ENCODE data around the gene TCEA3.
"Not testable (repeated sequence)": the region's sequence is repeated elsewhere in the genome, so short reads cannot be mapped to it uniquely, and the experiment has no call there.

Gene TCEA3

GRCh38 chr1:23387494-23387893 lies 37.1 kb downstream of the TCEA3 start:
- DNase-seq: no peak

- DNase-seq: no peak
Observed at GRCh38 chr1:23385119-23385621, 39.4 kb downstream of the TCEA3 start.

DNA sequence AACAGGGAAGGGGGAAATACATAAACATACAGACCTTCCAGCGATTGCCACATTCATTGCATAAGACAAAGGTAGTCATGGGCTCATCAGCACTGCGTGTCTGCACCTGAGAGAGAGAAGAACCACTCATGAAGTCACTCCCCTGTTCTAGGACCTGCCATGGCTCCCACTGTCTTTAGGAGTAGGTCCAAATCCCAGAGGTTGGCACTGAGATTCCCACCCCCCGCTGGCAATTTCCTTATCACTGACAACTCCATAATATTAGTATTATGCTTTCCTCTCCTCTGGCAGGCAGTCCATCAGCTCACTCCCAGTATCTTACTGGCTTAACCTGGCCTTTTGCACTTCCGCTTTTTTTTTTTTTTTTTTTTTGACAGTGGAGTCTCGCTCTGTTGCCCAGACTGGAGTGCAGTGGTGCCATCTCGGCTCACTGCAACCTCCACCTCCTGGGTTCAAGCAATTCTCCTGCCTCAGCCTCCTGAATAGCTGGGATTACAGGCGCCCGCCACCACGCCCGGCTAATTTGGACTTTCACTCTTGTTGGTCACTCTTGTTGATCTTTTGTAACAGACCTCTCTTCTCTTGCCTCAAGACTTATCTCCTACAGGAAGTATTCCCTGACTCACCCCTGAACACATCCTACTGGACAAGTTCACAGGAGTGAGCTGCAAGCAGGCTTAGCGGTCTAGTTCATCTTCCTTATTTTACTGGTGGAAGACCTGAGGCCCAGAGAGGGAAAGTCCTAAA lies 40.1 kb downstream of the TCEA3 start:
- no peak for DNase-seq

GRCh38 chr1:23383577-23384311 lies 40.8 kb downstream of the TCEA3 start:
- no peak for DNase-seq

DNA sequence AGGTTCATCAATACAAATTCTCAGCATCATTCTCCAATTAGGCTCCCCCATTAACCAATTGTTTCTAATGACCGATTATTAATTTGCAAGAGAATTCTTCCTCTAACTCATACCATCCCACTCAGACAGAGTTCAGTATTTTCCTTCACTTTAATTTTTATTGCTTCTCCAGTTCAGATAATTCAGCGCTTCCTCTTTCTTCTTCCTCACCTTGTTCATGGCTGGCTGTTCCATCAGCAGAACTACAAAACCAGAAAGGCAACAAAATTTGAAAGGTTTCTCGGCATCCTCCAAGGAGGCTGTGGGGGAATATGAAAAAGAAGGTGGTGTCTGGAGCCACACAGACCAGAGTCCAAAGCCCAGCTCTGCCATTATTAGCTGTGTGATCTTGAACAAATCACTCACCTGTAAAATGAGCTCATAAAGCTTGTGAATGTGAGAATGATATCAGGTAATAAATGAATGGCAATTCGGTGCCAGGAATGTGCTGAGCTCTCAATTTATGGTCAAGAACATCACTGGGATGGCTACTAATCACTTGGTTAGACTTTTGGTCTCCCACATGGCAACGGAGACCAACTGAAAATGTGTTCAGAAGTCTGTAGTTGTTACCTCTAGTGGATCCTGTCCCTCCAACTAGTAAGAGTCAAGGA lies 43.2 kb downstream of the TCEA3 start:
- no peak for DNase-seq

DNA sequence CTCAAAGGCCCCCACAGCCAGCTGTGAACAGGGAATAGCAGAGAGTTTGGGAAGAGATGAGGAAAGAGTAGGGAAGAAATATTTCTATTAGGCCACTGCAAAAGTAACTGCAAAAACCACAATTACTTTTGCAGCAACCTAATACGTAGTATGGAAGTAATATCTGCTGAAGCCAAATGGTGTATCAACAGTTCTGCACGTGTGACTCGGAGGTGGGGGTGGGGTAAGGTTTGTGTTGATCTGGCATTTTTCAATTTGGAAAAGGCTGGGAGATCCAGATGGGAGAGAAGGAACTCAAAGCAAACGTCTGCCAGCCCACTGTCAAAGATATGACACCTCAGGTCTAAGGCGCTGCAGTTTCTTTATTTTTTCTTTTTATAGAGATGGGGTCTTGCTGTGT lies 43.8 kb downstream of the TCEA3 start:
- no peak for DNase-seq

- not testable (repeated sequence) for DNase-seq
Observed at GRCh38 chr1:23380236-23380635, 44.3 kb downstream of the TCEA3 start.

DNA sequence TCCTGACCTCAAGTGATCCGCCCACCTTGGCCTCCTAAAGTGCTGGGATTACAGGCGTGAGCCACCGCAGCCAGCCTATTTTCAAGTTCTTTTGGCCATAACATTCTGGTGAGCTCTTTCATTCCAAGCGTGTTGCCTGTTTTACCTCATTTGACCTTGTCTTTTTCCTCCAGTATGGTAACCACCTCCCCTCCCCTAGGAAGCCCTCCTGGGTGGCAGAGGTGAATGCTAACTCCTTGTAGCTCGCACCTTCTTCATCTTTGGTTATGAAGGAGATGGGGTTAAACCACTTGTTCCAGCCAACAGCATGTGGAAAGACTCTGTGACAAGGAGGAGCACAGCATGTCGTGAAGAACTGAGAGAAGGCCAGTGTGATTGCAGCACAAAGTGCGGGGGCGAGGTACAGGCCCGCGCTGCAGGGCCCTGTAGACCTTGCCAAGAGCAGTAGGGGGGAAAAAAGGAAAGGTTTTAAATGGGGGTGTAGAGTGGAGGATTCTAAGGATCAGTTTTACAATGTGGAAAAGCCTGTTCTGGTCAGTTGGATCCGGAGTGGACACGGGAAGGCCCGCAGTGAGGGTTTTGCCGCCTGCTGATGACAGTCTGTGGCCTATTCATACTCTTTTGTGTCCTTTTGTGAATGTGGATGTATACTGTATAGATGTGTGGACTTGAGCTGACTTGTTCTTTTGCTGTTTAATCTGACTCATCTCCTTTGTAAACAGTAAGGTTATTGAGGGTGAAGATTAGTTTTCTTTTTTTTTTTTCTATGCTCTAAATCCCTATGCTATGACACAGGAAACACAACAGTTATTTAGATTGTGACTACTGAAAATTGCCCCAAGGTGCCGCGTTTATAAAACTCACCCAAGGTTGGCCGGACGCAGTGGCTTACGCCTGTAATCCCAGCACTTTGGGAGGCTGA lies 47.4 kb downstream of the TCEA3 start:
- DNase-seq: no peak

DNA sequence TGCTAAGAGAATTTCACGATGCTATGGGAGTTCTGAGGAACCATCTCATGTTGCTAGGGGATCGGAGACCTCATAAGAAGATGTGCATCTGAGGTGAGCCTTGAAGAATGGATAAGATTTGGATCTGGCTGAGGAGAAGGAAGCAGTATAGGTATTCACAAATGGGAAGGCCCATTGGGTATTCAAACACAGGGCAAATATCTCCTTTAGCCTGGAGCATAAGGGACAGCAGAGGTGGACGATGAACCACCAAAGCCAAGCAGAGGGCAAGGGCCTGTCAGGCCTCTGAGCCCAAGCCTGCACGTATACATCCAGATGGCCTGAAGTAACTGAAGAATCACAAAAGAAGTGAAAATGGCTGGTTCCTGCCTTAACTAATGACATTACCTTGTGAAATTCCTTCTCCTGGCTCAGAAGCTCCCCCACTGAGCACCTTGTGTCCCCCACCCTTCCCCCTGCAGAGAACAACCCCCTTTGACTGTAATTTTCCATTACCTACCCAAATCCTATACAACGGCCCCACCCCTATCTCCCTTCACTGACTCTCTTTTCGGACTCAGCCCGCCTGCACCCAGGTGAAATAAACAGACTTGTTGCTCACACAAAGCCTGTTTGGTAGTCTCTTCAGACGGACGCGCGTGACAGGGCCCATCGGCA lies 50.3 kb downstream of the TCEA3 start:
- not testable (repeated sequence) for DNase-seq

- DNase-seq: no peak
Observed at GRCh38 chr1:23371987-23372880, 52.3 kb downstream of the TCEA3 start.

DNA sequence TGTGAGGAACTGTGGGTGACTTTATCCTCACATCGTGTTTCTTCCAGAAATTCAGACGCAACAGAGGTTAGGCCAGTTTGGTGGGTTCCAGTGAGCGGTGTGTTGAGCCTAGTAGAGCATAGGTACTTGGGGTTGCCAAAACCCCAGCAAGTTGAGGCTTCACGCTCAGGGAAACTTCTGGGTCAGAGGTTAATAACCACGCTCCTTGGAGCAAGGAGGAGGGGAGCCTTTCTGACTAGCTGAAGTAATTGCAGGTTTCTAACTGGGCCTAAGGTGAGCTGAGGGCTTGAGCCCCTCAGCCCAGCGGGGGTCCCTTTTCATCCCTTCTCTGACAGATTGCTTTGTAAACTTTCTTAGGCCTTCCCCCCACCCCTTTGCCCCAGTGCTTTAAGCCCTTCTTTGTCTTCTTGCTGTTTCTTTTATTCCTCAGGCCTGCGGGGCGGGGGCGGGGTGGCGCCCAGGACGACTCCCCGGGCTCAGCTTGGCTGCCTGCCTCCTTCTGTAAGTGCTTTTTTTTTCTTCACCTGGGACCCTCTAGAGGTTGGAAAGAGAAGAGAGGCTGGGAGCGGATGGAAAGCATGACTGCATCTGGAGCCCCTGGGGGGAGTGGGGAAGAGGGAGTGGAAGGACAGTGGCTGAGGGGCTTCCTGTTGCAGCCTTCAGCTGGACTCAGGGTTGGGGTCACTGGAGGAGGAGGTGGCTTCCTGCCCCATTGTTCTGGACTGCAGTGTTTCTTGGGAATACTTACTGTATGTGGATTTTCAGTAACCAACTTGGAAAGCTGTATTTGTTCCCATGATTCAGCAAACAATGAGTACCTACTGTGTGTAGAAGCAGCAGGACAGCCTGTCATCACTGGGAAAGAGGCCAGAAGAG lies 53.6 kb downstream of the TCEA3 start:
- no peak for DNase-seq

GRCh38 chr1:23370330-23370708 lies 54.2 kb downstream of the TCEA3 start:
- DNase-seq: no peak

GRCh38 chr1:23369335-23370013 lies 55.1 kb downstream of the TCEA3 start, which contains the start of gene ZNF436:
TSS of gene ZNF436 (minus strand) at chr1:23369836. CDS start at chr1:23368005, 1,831 bp downstream.
- DNase-seq: peak; percentile 43 to 47

DNA sequence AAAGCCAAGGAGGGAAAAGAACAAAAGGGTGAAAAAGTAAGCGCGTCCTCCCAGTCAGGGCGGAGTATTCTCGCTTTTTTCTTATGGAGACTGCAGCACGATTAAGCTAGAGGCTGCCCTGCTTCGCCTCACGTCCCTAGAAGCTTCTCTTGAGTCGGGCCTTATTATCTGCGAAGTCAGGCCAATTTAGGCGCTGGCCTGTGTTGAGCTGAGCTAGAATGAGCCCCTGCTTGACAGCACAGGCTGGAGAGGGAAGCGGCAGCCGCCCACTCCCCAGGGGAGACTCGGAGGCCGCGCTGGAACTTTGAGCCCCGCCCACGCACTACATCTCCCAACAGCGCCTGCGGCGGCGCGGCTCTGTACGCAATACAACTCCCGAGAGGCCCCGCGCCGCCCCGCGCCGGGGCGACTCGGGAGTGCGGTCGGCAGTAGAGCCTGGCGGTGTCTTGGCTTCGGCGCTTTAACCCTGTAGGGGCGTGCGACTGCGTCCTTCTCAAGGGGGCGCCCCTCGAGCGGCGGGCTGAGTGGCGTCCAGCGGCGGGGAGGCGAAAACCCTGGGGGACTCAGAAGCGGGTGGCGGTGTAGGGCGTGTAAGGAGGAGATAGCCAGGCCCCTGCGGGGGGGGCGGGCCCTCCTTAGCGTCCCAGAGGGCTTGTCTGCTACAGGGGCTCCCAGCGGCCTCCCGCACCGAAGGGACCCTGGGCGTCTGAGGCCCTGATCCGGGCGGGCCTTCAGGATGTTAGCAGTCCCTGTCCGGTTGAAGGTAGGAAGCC lies 55.8 kb downstream of the TCEA3 start:
- peak; percentile 90 for DNase-seq

DNA sequence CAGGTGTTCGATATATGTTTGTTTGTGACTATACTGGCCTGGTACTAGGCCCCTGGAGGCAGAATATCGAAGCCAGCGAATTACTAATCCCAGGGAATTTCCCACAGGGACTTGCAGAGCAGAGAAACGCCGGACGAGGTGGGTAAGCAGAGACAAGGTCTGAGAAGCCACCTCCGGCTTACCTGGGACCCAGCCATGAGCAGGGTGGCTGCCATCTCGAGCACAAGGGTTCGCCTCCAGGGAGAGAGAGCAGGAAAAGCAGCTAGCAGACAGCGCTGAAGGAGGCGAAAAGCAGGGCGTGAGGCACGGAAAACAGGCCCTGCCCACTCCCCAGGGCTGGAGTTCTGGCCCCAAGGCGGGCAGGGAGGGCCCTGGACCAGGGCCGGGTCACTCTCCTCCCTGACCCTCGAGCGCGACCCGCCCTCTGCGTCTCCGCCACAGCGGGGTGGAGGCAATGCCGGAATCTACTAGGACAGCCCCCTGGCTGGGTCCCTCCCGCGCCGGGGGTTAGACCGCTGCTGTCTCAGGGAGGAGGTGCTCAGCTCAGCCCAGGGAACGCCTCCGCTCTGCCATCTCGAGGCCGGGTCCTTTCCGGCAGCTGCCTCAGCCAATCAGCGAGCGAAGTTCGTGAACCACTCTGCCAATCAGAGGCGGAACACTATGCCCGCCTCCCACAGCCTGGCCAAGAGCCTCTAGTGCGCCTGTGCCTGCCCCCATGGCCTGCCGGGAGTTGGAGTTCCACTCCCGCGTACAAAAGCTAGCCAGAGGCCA lies 56.6 kb downstream of the TCEA3 start:
- DNase-seq: peak; percentile 97 to 98

DNA sequence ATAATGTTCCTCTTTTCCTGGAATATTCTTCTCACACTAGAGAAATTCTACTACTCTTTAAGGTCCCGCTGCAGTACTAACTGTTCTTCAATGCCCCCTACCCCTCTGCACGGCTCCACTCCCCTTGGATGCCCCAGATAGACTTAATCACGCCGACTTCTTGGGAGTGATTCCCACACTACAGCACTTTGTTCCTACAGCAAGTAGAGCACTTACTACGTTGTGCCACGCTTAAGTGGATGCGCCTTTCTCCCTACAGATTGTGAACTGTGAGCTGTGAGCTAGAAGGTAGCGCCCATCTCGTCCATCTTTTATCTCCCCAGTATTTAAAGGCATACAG lies 57.1 kb downstream of the TCEA3 start:
- DNase-seq: no peak

DNA sequence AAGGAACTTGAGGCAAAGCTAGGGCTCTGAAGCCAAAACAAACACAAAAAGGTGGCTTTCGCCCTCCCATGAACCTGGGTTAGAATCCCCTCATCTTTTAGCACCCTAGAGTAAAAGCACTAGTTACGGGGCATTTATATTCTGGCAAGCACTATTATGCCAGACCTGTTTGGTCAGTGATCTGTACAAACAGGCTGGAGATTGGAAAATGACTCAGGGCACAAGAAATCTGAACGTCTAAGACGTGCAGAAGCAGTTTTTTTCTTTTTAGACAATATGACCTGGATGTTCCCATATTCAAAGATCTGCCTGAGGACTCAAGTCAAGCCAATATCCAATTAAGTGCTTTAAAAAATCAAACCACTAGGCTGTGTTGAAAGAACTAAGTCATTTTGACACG lies 58.0 kb downstream of the TCEA3 start:
- no peak for DNase-seq

DNA sequence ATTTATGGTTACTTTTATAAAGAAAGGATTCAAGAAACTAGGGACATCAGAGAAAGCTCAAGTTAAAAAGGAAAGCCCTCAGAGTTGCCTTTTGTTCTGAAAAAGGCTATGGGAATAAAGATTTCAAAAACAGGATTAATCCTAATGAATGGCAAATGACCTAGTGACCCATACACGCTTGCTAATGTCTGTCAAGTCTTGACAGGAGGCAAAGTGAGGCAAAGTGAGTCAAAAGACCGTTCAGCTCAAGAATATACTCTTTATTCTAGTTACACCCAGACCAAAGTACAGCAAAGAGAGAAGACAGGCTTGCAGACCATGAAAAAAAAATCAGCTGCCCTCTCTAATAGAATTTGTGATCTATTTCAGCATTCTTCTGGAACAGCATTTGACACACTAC lies 58.4 kb downstream of the TCEA3 start:
- DNase-seq: no peak
